ENCODE data around the gene PCNX4. TPM values are rescaled to one million over a fixed set of nuclear protein-coding genes. Genes with fewer than 3 reads are reported as not detected.

The PCNX4 gene
- polyA plus RNA-seq, 3 donors: 13.1 to 18.4 (median 16.7) TPM

DNA sequence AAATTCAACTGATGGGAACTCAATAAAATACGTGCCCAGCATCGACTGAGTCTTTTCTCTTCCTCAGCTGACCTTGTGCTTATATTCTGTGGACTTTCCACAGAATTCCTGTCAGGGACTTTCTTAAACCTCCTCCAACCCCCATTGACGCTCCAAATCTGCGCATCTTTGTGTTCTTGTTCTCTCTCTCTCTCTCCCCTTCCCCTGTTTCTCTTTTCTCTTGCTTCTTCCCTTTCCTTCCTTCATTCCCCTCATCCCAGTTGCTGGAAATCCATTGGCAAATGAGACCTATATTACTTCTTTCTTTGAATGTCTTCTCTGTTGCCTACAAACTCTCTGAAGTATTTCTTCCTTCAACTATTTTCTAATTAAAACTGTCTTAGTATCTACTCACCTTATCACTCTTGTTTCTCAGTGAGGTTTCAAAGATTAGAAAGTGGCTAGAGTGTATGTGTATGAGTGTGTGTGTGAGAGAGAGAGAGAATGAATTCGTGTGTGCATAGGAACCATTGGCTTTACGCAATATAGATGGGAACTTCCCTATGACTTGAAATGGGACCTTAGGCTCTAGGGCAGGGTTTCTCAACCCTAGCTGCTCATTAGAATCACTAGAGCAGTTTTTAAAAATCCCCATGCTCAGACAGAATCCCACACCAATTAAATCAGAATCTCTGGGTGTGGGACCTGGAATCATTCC lies 115.3 kb downstream of the PCNX4 start:
- H3K27me3 Mint-ChIP-seq (ENCODE audit: low read depth in 3 of 3): peaks cover 2 to 3% (median 3%) of the 10 kb centered on the region in 3 donors
- intact Hi-C loops (cut with micrococcal nuclease): no loop called here
- no peak overlapping the region for H3K9ac ChIP-seq (ENCODE audit: insufficient read depth, low read length, poor library complexity, severe bottlenecking)
- H3K4me1 ChIP-seq (ENCODE audit: control insufficient read depth in 1 of 2, insufficient read depth in 2 of 2, low read length in 2 of 2): peaks cover 0 to 16% of the 10 kb centered on the region in 2 donors
- no peak overlapping the region for H3K4me2 ChIP-seq (replicated peaks; ENCODE audit: extremely low read depth, low read length, poor library complexity, severe bottlenecking)
- 100% methylated on average over 2 of the region's 6 CpGs for WGBS (ENCODE audit: insufficient coverage)
- no peaks in the 10 kb centered on the region for H3K9me3 Mint-ChIP-seq
- H3K4me1 Mint-ChIP-seq: peaks cover 11% of the 10 kb centered on the region
- DNase-seq: peak; percentile 51 to 86 (median 66)
- no peaks in the 10 kb centered on the region for H3K9me3 ChIP-seq (replicated peaks in 1 of 2; ENCODE audit: control insufficient read depth in 1 of 2, insufficient read depth in 1 of 2, low read length in 2 of 2)
- TF ChIP-seq, protein P1, sequence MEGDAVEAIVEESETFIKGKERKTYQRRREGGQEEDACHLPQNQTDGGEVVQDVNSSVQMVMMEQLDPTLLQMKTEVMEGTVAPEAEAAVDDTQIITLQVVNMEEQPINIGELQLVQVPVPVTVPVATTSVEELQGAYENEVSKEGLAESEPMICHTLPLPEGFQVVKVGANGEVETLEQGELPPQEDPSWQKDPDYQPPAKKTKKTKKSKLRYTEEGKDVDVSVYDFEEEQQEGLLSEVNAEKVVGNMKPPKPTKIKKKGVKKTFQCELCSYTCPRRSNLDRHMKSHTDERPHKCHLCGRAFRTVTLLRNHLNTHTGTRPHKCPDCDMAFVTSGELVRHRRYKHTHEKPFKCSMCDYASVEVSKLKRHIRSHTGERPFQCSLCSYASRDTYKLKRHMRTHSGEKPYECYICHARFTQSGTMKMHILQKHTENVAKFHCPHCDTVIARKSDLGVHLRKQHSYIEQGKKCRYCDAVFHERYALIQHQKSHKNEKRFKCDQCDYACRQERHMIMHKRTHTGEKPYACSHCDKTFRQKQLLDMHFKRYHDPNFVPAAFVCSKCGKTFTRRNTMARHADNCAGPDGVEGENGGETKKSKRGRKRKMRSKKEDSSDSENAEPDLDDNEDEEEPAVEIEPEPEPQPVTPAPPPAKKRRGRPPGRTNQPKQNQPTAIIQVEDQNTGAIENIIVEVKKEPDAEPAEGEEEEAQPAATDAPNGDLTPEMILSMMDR (IDR thresholded peaks at IDR 0.05): no peak
- H3K4me3 Mint-ChIP-seq: no peak overlapping the region
- H3K27me3 ChIP-seq (ENCODE audit: control insufficient read depth in 2 of 2, insufficient read depth in 2 of 2, low read length in 2 of 2): no peaks in the 10 kb centered on the region
- H3K27ac Mint-ChIP-seq: peak overlapping the region in 1 of 7 donors; percentile 62
- no peaks in the 10 kb centered on the region for H3K36me3 ChIP-seq (replicated peaks in 1 of 2; ENCODE audit: control insufficient read depth in 1 of 2, insufficient read depth in 2 of 2, low read length in 2 of 2)
- no peaks in the 10 kb centered on the region for H3K36me3 Mint-ChIP-seq
- no peak overlapping the region for H3K4me3 ChIP-seq (replicated peaks in 1 of 3; ENCODE audit: low read depth in 2 of 3, low read length in 3 of 3)
- H3K79me2 ChIP-seq (ENCODE audit: insufficient read depth, low read length): no peaks in the 10 kb centered on the region
- no peaks in the 10 kb centered on the region for H4K20me1 ChIP-seq (ENCODE audit: insufficient read depth, low read length)
- no peak overlapping the region for H3K27ac ChIP-seq (ENCODE audit: low read depth in 1 of 2, low read length in 2 of 2)
- no peak overlapping the region for H2AFZ ChIP-seq (ENCODE audit: insufficient read depth, low read depth, low read length, poor library complexity, severe bottlenecking)

DNA sequence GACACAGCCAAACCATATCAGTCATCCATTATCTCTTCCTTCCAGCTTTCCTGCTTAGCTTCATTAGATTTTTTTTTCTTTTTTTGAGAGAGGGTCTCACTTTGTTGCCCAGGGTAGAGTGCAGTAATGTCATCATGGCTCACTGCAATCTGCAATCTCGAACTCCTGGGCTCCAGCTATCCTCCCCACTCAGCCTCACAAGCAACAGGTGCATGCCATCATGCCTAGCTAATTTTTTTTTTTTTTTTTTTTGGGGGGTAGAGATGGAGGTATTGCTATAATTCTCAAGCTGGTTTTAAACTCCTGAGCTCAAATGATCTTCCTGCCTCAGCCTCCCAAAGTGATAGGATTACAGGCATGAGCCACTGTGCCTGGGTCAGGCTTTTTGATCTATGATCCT lies 119.0 kb downstream of the PCNX4 start:
- Mint-ChIP-seq H3K4me1 (peaks cover 6% of the 10 kb centered on the region), H3K27me3 (ENCODE audit: low read depth in 3 of 3) (peaks cover 2 to 4% (median 3%) of the 10 kb centered on the region in 3 donors), H3K27ac (peak overlapping the region in 1 of 7 donors; percentile 51), H3K9me3 (no peaks in the 10 kb centered on the region), H3K36me3 (no peaks in the 10 kb centered on the region), H3K4me3 (no peak overlapping the region)
- H3K27ac ChIP-seq (ENCODE audit: low read depth in 1 of 2, low read length in 2 of 2): no peak overlapping the region
- H4K20me1 ChIP-seq (ENCODE audit: insufficient read depth, low read length): no peaks in the 10 kb centered on the region
- no peak overlapping the region for H2AFZ ChIP-seq (ENCODE audit: insufficient read depth, low read depth, low read length, poor library complexity, severe bottlenecking)
- TF ChIP-seq, protein P1 (IDR thresholded peaks at IDR 0.05): no peak
- peaks cover 0 to 7% of the 10 kb centered on the region in 2 donors for H3K4me1 ChIP-seq (ENCODE audit: control insufficient read depth in 1 of 2, insufficient read depth in 2 of 2, low read length in 2 of 2)
- no peak overlapping the region for H3K4me3 ChIP-seq (replicated peaks in 1 of 3; ENCODE audit: low read depth in 2 of 3, low read length in 3 of 3)
- no peak overlapping the region for H3K4me2 ChIP-seq (replicated peaks; ENCODE audit: extremely low read depth, low read length, poor library complexity, severe bottlenecking)
- H3K79me2 ChIP-seq (ENCODE audit: insufficient read depth, low read length): no peaks in the 10 kb centered on the region
- intact Hi-C loops (cut with micrococcal nuclease): no loop called here
- H3K27me3 ChIP-seq (ENCODE audit: control insufficient read depth in 2 of 2, insufficient read depth in 2 of 2, low read length in 2 of 2): no peaks in the 10 kb centered on the region
- no peaks in the 10 kb centered on the region for H3K36me3 ChIP-seq (replicated peaks in 1 of 2; ENCODE audit: control insufficient read depth in 1 of 2, insufficient read depth in 2 of 2, low read length in 2 of 2)
- no peak overlapping the region for H3K9ac ChIP-seq (ENCODE audit: insufficient read depth, low read length, poor library complexity, severe bottlenecking)
- no peak for DNase-seq
- no peaks in the 10 kb centered on the region for H3K9me3 ChIP-seq (replicated peaks in 1 of 2; ENCODE audit: control insufficient read depth in 1 of 2, insufficient read depth in 1 of 2, low read length in 2 of 2)
- no CpG with 5 or more reads among the region's 1 CpG for WGBS (ENCODE audit: insufficient coverage)
